ENCODE results near the gene GCKR. TPM values are rescaled to one million over a fixed set of nuclear protein-coding genes. Genes with fewer than 3 reads are reported as not detected.

The GCKR gene
- total RNA-seq, 1 experiment from 2014 or later, result 0.11 TPM

DNA sequence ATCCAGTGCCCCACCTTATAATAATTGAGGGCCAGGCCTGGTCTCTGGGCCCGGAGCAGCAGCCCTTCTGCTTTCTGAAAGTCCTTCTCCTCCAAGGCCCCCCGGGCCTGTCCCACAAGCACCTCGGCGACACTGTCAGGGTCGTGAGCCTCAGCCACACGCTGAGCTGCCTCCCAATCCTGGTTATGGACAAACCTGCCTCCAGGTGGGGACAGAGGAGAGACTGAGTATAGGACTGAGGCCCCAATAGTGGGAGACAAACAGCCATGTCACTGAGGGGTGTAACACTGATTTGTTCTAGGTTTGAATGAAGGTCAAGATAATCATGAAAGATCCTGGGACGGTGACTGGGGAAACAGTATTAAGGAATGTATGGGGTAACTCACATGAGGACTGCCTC lies 42.7 kb upstream of the GCKR start:
- Histone ChIP-seq H4K8ac (replicated peaks; ENCODE audit: insufficient read length, low read depth, low read length) (no peak overlapping the region), H3K27ac (ENCODE audit: insufficient read length, low read depth, low read length) (no peak overlapping the region), H2AFZ (ENCODE audit: low read length) (no peak overlapping the region), H3K4me1 (ENCODE audit: insufficient read depth, low read length) (no peaks in the 10 kb centered on the region), H3K4ac (ENCODE audit: low read depth, low read length) (no peak overlapping the region), H3K9me3 (ENCODE audit: control insufficient read depth, low read depth, low read length) (no peaks in the 10 kb centered on the region), H2AK5ac (ENCODE audit: insufficient read length, low read length) (no peak overlapping the region), H2BK5ac (ENCODE audit: insufficient read length, low read length) (no peak overlapping the region), H2BK12ac (ENCODE audit: insufficient read length, low read depth, low read length) (no peak overlapping the region), H3K18ac (ENCODE audit: insufficient read length, low read depth, low read length) (no peak overlapping the region), H3K9ac (ENCODE audit: extremely low read depth, insufficient read length, low read length) (no peak overlapping the region), H3K56ac (ENCODE audit: insufficient read length, low read depth, low read length) (no peak overlapping the region), H3T11ph (ENCODE audit: low read length) (no peak overlapping the region), H2BK20ac (ENCODE audit: low read depth, low read length, poor library complexity, severe bottlenecking) (no peak overlapping the region), H3K14ac (ENCODE audit: insufficient read depth, low read length) (no peak overlapping the region), H2BK120ac (ENCODE audit: low read depth, low read length, poor library complexity, severe bottlenecking) (no peak overlapping the region), H3K27me3 (ENCODE audit: insufficient read depth, low read length) (no peaks in the 10 kb centered on the region), H2BK15ac (ENCODE audit: low read depth, low read length) (no peak overlapping the region), H4K5ac (ENCODE audit: insufficient read length, low read depth, low read length) (no peak overlapping the region), H3K79me1 (ENCODE audit: insufficient read depth, low read depth, low read length, poor library complexity, severe bottlenecking) (no peaks in the 10 kb centered on the region), H3K79me2 (ENCODE audit: insufficient read depth, low read length) (no peaks in the 10 kb centered on the region), H4K20me1 (ENCODE audit: control insufficient read depth, insufficient read depth, insufficient read length) (no peaks in the 10 kb centered on the region), H3K4me2 (ENCODE audit: insufficient read depth, insufficient read length, low read length) (no peak overlapping the region), H3K23me2 (ENCODE audit: insufficient read length, low read depth, low read length, poor library complexity, severe bottlenecking) (no peaks in the 10 kb centered on the region), H4K91ac (ENCODE audit: insufficient read length, low read depth, low read length) (no peak overlapping the region), H3K23ac (ENCODE audit: insufficient read length, low read depth, low read length) (no peak overlapping the region)
- Mint-ChIP-seq H3K27ac (peak overlapping the region in 1 of 3 experiments; percentile 45; a peak in 4 of 7 replicates), H3K36me3 (ENCODE audit: insufficient read depth in 1 of 3, low read depth in 3 of 3) (peaks cover 6 to 53% (median 21%) of the 10 kb centered on the region in 3 experiments; a peak in 6 of 7 replicates), H3K4me1 (no peaks in the 10 kb centered on the region), H3K27me3 (ENCODE audit: low read depth) (no peaks in the 10 kb centered on the region), H3K9me3 (no peaks in the 10 kb centered on the region), H3K4me3 (no peak overlapping the region)
- TF ChIP-seq, protein P1, sequence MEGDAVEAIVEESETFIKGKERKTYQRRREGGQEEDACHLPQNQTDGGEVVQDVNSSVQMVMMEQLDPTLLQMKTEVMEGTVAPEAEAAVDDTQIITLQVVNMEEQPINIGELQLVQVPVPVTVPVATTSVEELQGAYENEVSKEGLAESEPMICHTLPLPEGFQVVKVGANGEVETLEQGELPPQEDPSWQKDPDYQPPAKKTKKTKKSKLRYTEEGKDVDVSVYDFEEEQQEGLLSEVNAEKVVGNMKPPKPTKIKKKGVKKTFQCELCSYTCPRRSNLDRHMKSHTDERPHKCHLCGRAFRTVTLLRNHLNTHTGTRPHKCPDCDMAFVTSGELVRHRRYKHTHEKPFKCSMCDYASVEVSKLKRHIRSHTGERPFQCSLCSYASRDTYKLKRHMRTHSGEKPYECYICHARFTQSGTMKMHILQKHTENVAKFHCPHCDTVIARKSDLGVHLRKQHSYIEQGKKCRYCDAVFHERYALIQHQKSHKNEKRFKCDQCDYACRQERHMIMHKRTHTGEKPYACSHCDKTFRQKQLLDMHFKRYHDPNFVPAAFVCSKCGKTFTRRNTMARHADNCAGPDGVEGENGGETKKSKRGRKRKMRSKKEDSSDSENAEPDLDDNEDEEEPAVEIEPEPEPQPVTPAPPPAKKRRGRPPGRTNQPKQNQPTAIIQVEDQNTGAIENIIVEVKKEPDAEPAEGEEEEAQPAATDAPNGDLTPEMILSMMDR (conservative IDR thresholded peaks at IDR 0.05), result peak; percentile 34; the same call in 1 of the 3 replicates
- DNase-seq, result peak; percentile 33
- no CpG with 5 or more reads among the region's 7 CpGs for WGBS (ENCODE audit: extremely low coverage, insufficient read length, low lambda C conversion rate)

All from H9 (cell line).